Loucy (cell line): ENCODE measurements around the gene OS9.
"Not testable (repeated sequence)": the region's sequence is repeated elsewhere in the genome, so short reads cannot be mapped to it uniquely, and the experiment has no call there.

Experiments used
- CTCF ChIP-seq: fragments of 200-600 bp; sonication (generic); conservative IDR thresholded peaks from 2 replicates; pipeline ENCODE4 v1.5.1; 2014; ENCODE audit warnings: mild to moderate bottlenecking, antibody characterized with exemption, low read length
- EZH2phosphoT487 ChIP-seq: fragments of 200-600 bp; IDR thresholded peaks from 2 replicates; pipeline ENCODE4 v1.6.1; 2018; ENCODE audit warnings: antibody characterized with exemption, mild to moderate bottlenecking, moderate library complexity, borderline replicate concordance

GRCh38 chr12:57671811-57672210 lies 22.1 kb upstream of the OS9 start:
- TF ChIP-seq CTCF, EZH2phosphoT487: not testable (repeated sequence)
